LNCAP (cell line): ENCODE results near the gene ACTA2.

Source experiments
- TF ChIP-seq, protein P1 (sequence below): fragments of 450-650 bp; IDR thresholded peaks from 2 replicates; pipeline ENCODE4 v1.5.1; 2017; ENCODE audit warnings: mild to moderate bottlenecking

The ACTA2 gene

DNA sequence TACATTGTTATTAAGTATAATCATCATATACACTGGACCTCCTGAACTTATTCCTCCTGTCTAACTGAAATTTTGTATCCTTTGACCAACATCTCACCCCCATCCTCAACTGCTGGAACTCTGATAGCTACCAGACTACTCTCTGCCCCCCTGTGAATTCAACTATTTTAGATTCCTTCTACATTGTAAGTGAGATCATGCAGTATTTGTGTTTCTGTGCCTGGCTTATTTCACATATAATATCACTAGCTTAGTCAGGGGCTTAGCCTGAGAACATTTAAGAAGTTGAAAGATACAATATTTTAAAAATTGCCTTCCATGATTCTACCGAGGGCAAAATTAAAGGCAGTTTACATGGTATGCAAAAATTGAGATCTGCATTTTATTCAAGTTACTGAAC lies 45.7 kb downstream of the ACTA2 start:
- TF ChIP-seq, protein P1, sequence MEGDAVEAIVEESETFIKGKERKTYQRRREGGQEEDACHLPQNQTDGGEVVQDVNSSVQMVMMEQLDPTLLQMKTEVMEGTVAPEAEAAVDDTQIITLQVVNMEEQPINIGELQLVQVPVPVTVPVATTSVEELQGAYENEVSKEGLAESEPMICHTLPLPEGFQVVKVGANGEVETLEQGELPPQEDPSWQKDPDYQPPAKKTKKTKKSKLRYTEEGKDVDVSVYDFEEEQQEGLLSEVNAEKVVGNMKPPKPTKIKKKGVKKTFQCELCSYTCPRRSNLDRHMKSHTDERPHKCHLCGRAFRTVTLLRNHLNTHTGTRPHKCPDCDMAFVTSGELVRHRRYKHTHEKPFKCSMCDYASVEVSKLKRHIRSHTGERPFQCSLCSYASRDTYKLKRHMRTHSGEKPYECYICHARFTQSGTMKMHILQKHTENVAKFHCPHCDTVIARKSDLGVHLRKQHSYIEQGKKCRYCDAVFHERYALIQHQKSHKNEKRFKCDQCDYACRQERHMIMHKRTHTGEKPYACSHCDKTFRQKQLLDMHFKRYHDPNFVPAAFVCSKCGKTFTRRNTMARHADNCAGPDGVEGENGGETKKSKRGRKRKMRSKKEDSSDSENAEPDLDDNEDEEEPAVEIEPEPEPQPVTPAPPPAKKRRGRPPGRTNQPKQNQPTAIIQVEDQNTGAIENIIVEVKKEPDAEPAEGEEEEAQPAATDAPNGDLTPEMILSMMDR, result no peak

DNA sequence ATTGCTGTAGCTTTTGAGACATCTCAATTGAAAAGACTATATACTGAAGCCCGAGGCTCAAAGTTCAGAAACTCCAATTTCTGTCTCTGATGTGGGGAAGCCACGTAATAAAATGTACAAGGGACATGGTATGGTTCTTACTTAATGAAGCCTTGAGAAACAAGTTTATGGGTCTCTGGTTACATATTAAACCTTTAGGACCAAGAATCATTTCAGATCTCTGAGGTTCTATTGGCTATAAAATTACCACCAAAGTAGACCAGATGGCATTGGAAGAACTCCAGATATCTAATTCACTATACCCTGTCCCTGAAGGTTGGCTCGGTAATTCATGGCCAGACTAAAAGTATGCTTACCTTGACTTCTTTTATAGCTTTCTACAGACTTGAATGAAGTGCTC lies 48.9 kb downstream of the ACTA2 start:
- TF ChIP-seq, protein P1, result no peak

DNA sequence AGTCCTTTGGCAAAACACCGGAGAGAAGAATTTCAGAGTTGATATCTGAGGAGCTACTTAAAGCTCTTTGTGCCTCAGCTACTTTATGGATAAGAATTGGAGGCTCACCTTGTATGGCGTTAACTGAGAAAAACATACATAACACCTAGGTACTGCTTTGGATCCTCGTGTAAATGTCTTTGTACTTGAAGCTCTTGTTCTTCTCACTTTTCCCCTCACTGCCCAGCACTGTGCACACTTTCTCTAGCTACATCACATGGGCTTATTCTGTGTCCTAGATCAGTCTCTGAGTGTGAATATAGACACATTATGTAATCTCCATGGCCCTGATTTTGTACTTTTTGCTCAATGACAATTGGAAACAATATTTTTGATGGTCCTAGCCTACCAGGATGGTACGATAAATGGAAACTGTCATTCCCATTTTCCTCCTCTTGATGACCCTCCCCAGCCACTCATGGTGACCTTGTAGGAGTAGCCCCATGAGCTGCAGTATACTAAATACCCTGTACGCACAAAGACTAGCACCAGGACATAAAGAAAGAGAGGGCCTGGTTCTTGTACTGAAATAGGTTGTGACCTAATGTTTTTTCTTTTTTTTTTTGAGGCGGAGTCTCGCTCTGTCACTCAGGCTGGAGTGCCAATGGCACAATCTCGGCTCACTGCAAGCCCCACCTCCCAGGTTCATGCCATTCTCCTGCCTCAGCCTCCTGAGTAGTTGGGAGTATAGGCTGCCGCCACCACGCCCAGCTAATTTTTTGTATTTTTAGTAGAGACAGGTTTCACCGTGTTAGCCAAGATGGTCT lies 50.4 kb downstream of the ACTA2 start:
- TF ChIP-seq, protein P1, result no peak

DNA sequence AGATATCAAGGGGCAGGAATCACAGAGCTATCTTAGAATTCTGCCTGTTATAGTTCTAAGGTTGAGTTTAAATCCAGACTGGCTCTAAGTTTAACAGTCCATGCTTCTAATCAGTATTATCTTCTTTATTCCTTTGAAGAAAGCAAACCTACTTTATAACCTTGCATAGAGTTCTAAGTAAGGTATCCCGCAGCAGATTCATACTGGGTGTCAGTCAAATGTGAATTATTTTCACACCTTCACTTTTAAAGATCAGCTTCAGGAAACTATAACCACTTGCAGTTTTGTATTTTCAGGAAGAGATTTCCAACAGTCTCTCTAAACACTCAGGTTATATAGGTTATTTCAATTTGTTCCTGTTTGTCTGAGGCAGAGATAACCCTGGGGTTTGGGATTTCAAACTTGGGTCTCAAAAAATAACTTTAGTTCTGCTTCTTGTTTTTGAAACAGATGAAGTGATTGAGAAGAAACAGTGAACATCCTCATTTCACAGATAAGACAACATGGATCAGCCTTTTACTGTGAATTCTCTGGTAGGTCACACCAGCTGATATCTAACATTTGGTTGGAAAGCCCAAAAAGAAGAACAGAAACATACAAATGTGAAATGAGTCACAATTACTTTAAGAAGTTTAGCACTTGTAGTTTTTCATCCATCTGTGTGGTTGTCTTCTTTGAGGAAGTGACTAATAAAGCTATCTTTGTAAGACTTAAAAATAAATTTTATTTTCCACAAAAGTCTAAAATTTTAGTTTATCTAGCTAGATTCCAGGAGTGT lies 51.2 kb downstream of the ACTA2 start:
- TF ChIP-seq, protein P1, result no peak

DNA sequence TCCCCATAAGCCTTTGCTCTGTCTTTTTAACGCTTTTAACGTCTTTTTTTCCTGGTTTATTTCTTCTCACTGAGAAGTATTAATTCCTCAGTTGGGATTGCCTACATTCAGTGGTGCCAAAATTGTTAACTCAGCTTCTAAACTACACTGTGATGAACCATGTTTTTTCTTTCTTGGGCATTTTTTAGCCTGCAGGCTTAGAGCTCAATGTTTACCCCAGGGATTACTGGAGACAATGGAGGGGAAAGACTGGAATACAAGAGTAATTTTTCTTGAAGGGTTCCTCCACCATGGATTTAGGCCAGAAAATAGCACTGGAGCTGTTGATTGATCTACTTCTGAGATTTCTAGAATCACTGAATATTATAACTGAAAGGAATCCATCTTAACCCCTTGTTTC lies 52.7 kb downstream of the ACTA2 start:
- TF ChIP-seq, protein P1, result no peak

DNA sequence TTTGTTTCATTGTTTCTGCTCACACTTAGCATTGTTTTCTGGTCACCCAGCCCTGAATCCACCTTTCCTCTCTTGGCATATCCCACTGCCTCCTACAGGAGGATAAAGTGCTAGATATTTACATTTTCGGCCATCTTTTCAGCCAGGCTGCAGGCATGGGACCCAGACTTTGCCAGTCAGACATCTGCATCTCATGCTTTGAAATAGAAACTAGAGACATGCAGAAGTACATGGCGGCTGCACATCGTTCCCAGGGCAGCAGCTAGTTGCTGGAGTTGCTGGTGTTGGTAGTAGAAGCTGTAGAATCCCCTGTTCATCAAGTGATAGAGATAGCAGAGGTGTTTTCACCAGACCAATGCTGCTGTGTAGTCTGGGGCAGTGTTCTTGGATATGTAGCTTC lies 53.8 kb downstream of the ACTA2 start:
- TF ChIP-seq, protein P1, result no peak

DNA sequence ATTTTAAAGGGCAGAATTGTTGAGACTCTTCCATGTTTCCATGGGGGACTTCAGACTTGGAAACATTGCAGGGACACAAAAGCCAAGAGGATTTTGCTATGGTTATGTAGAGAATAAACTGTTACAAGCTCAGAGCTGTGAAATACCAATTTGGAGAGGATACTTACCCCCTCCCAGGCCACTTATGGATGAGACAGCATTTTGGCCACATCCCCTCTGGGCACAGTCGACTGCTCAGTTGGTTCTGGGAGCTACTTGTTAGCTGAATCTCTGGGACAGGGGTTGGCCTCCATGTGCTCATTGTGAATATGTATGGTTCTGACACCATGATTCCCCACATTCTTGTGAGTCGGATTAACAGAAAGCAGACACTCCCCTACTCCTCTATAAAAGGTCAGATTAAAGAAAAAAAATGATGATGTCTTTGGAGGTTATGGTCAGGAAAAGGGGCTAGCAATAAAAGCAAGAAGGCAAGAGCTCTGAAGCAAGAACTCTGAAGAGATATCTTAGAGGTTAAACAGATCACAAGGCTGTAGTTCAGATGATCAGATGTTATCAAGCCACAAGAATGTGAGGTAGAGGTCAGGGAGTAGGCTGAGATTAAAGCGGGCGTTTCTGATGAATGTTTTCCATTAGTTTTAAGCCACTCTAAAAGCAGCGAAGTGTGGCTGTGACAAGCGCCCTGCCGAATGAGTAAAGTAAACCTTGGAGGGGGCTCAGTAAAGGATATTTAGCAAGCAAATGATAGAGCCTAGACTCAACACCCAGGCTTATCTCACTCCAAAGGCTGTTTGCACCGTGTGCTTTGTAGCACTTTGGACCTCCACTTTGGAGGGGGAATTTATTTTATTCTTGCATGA lies 55.3 kb downstream of the ACTA2 start:
- TF ChIP-seq, protein P1, result no peak
